ENCODE data around the gene ZNHIT6.

GRCh38 chr1:85616736-85617135 is 91.5 kb downstream of the ZNHIT6 start:
- TF ChIP-seq CTCF (IDR thresholded peaks at IDR 0.05): no peak
- TF ChIP-seq POLR2A (IDR thresholded peaks at IDR 0.05): no peak
